Measurements from ENCODE around the gene ABCB7.
"Not testable (repeated sequence)": the region's sequence is repeated elsewhere in the genome, so short reads cannot be mapped to it uniquely, and the experiment has no call there.

ABCB7 gene

GRCh38 chrX:75086731-75087195, 69.3 kb downstream of the ABCB7 start:
- DNase-seq = no peak

- no peak for DNase-seq
Observed at GRCh38 chrX:75084757-75085156, 71.3 kb downstream of the ABCB7 start.

GRCh38 chrX:75076429-75076828, 79.7 kb downstream of the ABCB7 start:
- DNase-seq = no peak

- no peak for DNase-seq
Observed at GRCh38 chrX:75074475-75074874, 81.6 kb downstream of the ABCB7 start.

- DNase-seq = no peak
Observed at GRCh38 chrX:75071334-75071733, 84.7 kb downstream of the ABCB7 start.

- DNase-seq = no peak
Observed at GRCh38 chrX:75067931-75068330, 88.2 kb downstream of the ABCB7 start.

- no peak for DNase-seq
Observed at GRCh38 chrX:75061701-75062100, 94.4 kb downstream of the ABCB7 start.

GRCh38 chrX:75051047-75051446, 105.0 kb downstream of the ABCB7 start:
- no peak for DNase-seq

- DNase-seq = no peak
Observed at GRCh38 chrX:75045369-75045768, 110.7 kb downstream of the ABCB7 start.

- not testable (repeated sequence) for DNase-seq
Observed at GRCh38 chrX:75044142-75044541, 111.9 kb downstream of the ABCB7 start.

- no peak for DNase-seq
Observed at GRCh38 chrX:75038925-75039324, 117.2 kb downstream of the ABCB7 start.

All from cortex of kidney (tissue), 1 donor.